ENCODE results near the gene FHL2. TPM values are rescaled to one million over a fixed set of nuclear protein-coding genes. Genes with fewer than 3 reads are reported as not detected.

The FHL2 gene
- total and polyA plus RNA-seq, 2 experiments from 2014 or later: 612 to 1,288 TPM

DNA sequence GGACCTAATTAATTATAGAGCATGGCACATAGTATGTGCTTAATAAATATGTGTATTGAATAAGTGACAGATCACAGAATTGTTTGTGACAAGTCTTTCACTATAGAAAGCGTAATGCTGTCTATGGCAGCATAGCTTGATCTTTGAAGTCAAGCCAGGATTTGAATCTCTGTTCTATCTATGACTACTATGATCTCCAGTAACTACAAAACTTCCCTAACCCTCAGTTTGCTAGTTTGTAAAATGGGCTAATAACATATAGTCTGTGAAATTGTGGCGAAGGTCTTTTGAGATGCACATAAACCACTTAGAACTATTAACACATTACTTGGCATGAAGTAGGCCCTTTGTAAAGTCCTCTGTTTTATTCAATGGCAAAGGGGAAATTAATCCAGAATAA lies 4.0 kb upstream of the FHL2 start:
- Histone ChIP-seq H3K27me3 (no peaks in the 10 kb centered on the region), H3K4me1 (ENCODE audit: low read depth) (peaks cover 17% of the 10 kb centered on the region), H3K4me3 (no peak overlapping the region), H3K9me3 (ENCODE audit: low read depth) (no peaks in the 10 kb centered on the region), H3K27ac (peak overlapping the region; percentile 80), H3K36me3 (peaks cover 19% of the 10 kb centered on the region)
- TF ChIP-seq, protein P1, sequence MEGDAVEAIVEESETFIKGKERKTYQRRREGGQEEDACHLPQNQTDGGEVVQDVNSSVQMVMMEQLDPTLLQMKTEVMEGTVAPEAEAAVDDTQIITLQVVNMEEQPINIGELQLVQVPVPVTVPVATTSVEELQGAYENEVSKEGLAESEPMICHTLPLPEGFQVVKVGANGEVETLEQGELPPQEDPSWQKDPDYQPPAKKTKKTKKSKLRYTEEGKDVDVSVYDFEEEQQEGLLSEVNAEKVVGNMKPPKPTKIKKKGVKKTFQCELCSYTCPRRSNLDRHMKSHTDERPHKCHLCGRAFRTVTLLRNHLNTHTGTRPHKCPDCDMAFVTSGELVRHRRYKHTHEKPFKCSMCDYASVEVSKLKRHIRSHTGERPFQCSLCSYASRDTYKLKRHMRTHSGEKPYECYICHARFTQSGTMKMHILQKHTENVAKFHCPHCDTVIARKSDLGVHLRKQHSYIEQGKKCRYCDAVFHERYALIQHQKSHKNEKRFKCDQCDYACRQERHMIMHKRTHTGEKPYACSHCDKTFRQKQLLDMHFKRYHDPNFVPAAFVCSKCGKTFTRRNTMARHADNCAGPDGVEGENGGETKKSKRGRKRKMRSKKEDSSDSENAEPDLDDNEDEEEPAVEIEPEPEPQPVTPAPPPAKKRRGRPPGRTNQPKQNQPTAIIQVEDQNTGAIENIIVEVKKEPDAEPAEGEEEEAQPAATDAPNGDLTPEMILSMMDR (IDR thresholded peaks at IDR 0.05; ENCODE audit: low read depth, low read length): no peak
- DNase-seq (ENCODE audit: low read depth in 1 of 2, low spot score in 1 of 2): no peak

DNA sequence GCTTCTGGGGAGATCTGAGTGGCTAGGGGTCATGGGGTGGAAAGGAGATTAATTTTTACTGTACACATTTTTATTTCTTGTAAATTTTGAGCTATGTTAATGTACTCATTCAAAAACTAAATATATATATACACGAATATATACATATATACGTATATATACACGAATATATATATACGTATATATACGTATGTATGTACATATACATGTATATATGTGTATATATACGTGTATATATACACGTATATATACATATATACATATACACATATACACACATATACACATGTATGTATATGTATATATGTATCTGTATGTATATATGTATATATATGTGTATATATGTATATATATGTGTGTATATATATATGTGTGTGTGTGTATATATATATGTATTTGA lies 3.0 kb upstream of the FHL2 start:
- H3K9me3 ChIP-seq (ENCODE audit: low read depth): no peaks in the 10 kb centered on the region
- no peaks in the 10 kb centered on the region for H3K27me3 ChIP-seq
- TF ChIP-seq, protein P1 (IDR thresholded peaks at IDR 0.05; ENCODE audit: low read depth, low read length): no peak
- peak overlapping the region; percentile 34 for H3K27ac ChIP-seq
- peaks cover 25% of the 10 kb centered on the region for H3K4me1 ChIP-seq (ENCODE audit: low read depth)
- no peak for DNase-seq (ENCODE audit: low read depth in 1 of 2, low spot score in 1 of 2)
- peaks cover 19% of the 10 kb centered on the region for H3K36me3 ChIP-seq
- no peak overlapping the region for H3K4me3 ChIP-seq

DNA sequence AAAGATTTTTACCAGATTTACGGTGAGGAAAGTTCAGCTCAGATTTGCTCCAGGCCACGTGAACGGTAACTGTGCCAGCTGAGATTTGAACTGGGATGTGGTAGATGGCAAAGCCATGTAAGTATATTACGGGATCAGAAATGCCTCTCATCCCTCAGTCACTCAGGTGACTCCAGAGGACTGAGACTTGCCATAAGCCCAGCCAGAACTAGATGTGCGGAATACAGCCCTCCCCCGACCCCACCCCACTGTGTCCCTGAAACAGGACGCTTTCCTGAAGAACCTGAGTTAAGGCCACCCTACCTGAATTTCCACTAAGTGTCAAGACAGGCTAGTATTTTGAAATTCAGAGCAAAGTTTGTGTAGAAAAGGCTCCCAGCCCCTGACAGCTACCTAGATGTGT lies 1.3 kb upstream of the FHL2 start:
- Histone ChIP-seq H3K27me3 (no peaks in the 10 kb centered on the region), H3K4me3 (no peak overlapping the region), H3K36me3 (peaks cover 25% of the 10 kb centered on the region), H3K27ac (peak overlapping the region; percentile 97), H3K4me1 (ENCODE audit: low read depth) (peaks cover 24% of the 10 kb centered on the region), H3K9me3 (ENCODE audit: low read depth) (no peaks in the 10 kb centered on the region)
- TF ChIP-seq, protein P1 (IDR thresholded peaks at IDR 0.05; ENCODE audit: low read depth, low read length): no peak
- DNase-seq (ENCODE audit: low read depth in 1 of 2, low spot score in 1 of 2): no peak

DNA sequence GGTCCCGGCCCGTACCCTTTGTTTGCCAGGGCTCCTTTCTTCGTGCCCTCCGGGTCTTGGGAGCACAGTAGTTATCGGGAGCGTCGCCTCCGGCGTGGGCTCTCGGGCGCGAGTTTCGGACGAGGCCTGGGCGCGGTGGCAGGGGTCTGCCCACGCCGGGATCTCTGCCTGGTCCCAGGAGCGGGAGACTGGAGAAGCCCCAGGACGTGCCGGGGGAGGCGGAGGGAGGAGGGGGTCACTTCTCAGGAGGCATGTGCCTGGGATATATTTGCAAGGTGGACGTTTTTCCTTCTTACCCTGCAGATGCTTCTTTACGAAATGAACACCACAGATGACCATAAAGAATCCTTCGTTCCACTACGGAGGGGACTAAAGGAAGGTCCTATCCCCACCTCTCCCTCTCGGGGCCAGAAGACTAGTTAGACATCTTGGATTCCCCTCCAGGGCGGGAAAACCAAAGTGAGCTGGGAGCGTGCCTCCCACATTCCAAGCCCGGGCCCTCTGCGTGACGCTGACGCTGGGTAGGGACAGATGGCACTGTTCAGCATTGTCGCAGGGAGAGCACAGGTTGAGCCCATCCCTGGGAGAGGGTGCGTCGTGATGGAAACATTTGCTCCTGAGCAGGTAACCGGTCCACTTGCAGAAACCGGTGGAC lies 483 bp upstream of the FHL2 start:
- Histone ChIP-seq H3K4me3 (peak overlapping the region; percentile 77), H3K27ac (peak overlapping the region; percentile 97), H3K9me3 (ENCODE audit: low read depth) (no peaks in the 10 kb centered on the region), H3K27me3 (no peaks in the 10 kb centered on the region), H3K36me3 (peaks cover 19% of the 10 kb centered on the region), H3K4me1 (ENCODE audit: low read depth) (peaks cover 20% of the 10 kb centered on the region)
- DNase-seq (ENCODE audit: low read depth in 1 of 2, low spot score in 1 of 2): no peak
- TF ChIP-seq, protein P1 (IDR thresholded peaks at IDR 0.05; ENCODE audit: low read depth, low read length): no peak

DNA sequence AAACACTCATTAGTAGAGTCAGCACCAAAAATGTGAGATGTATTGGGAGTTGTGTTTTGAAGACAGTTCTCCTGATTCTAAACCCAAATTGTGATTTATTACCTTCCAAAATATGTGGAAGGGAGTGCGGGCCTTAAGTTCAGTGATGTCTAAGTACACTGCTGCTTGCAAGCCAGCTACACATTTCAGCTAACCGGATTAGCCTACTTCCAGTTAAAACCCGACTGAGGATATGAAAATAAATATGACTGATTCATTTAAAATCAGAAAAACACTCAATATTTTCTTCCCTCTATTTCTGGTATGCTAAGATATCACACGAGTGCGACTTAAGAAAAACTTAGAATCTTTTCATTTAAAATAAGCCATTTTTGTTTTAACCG lies 907 bp downstream of the FHL2 start:
- Histone ChIP-seq H3K4me1 (ENCODE audit: low read depth) (peaks cover 20% of the 10 kb centered on the region), H3K36me3 (peaks cover 18% of the 10 kb centered on the region), H3K9me3 (ENCODE audit: low read depth) (no peaks in the 10 kb centered on the region), H3K4me3 (peak overlapping the region; percentile 77), H3K27ac (peak overlapping the region; percentile 97), H3K27me3 (no peaks in the 10 kb centered on the region)
- TF ChIP-seq, protein P1 (IDR thresholded peaks at IDR 0.05; ENCODE audit: low read depth, low read length): no peak
- peak in 1 of 2 donors; percentile 55 for DNase-seq (ENCODE audit: low read depth in 1 of 2, low spot score in 1 of 2)
